ENCODE measurements around the gene MAP3K8.

MAP3K8 gene

GRCh38 chr10:30495687-30496086, 61.7 kb downstream of the MAP3K8 start:
- no peak for TF ChIP-seq POLR2AphosphoS5 (IDR thresholded peaks at IDR 0.05; ENCODE audit: low read depth, low read length)
- TF ChIP-seq SIN3A (IDR thresholded peaks at IDR 0.05; ENCODE audit: borderline replicate concordance, insufficient read depth, low read length), result no peak
- TF ChIP-seq TAF1 (IDR thresholded peaks at IDR 0.05; ENCODE audit: borderline replicate concordance, insufficient read depth, low read length), result no peak
- TF ChIP-seq FOXP2 (optimal IDR thresholded peaks at IDR 0.05; ENCODE audit: borderline replicate concordance, extremely low read depth, extremely low read length, insufficient read depth), result no peak
- no peak for TF ChIP-seq REST (IDR thresholded peaks at IDR 0.05; ENCODE audit: insufficient read depth in 1 of 2, low read depth in 2 of 2, low read length in 2 of 2)

GRCh38 chr10:30499816-30500215, 65.8 kb downstream of the MAP3K8 start:
- no peak for TF ChIP-seq FOXP2 (optimal IDR thresholded peaks at IDR 0.05; ENCODE audit: borderline replicate concordance, extremely low read depth, extremely low read length, insufficient read depth)
- no peak for TF ChIP-seq POLR2AphosphoS5 (IDR thresholded peaks at IDR 0.05; ENCODE audit: low read depth, low read length)
- no peak for TF ChIP-seq REST (IDR thresholded peaks at IDR 0.05; ENCODE audit: insufficient read depth in 1 of 2, low read depth in 2 of 2, low read length in 2 of 2)
- TF ChIP-seq TAF1 (IDR thresholded peaks at IDR 0.05; ENCODE audit: borderline replicate concordance, insufficient read depth, low read length), result no peak
- no peak for TF ChIP-seq SIN3A (IDR thresholded peaks at IDR 0.05; ENCODE audit: borderline replicate concordance, insufficient read depth, low read length)

- TF ChIP-seq REST (IDR thresholded peaks at IDR 0.05; ENCODE audit: insufficient read depth in 1 of 2, low read depth in 2 of 2, low read length in 2 of 2), result no peak
Measured at GRCh38 chr10:30500534-30500933, 66.5 kb downstream of the MAP3K8 start.

- no peak for TF ChIP-seq TAF1 (IDR thresholded peaks at IDR 0.05; ENCODE audit: borderline replicate concordance, insufficient read depth, low read length)
- TF ChIP-seq SIN3A (IDR thresholded peaks at IDR 0.05; ENCODE audit: borderline replicate concordance, insufficient read depth, low read length), result no peak
- no peak for TF ChIP-seq REST (IDR thresholded peaks at IDR 0.05; ENCODE audit: insufficient read depth in 1 of 2, low read depth in 2 of 2, low read length in 2 of 2)
- TF ChIP-seq POLR2AphosphoS5 (IDR thresholded peaks at IDR 0.05; ENCODE audit: low read depth, low read length), result no peak
- TF ChIP-seq FOXP2 (optimal IDR thresholded peaks at IDR 0.05; ENCODE audit: borderline replicate concordance, extremely low read depth, extremely low read length, insufficient read depth), result no peak
Measured at GRCh38 chr10:30500963-30501504, 67.0 kb downstream of the MAP3K8 start.
